HepG2 (cell line): ENCODE measurements around the gene ZSCAN31. TPM values are rescaled to one million over a fixed set of nuclear protein-coding genes. Genes with fewer than 3 reads are reported as not detected.

ENCODE experiments used
- ARID2 ChIP-seq: sonication (generic); formaldehyde crosslinking; IDR thresholded peaks from 2 replicates; pipeline ENCODE4 v1.8.1; 2022; ENCODE audit warnings: mild to moderate bottlenecking, missing genetic modification reagents, borderline replicate concordance
- ATF5 ChIP-seq: sonication (generic); formaldehyde crosslinking; IDR thresholded peaks from 2 replicates; pipeline ENCODE4 v1.4.0; 2020; ENCODE audit warnings: mild to moderate bottlenecking, low read depth, missing genetic modification reagents
- ATF7 ChIP-seq, 2 experiments: fragments of 450-650 bp in 1 of 2; sonication (generic) in 1 of 2; formaldehyde crosslinking in 1 of 2; IDR thresholded peaks; 2 replicates each; pipeline versions ENCODE4 v1.4.0 to v1.6.1; 2016 to 2020; ENCODE audit warnings: antibody characterized with exemption in 1 of 2, mild to moderate bottlenecking in 1 of 2, missing genetic modification reagents in 1 of 2
- BRD4 ChIP-seq: sonication (generic); formaldehyde crosslinking; IDR thresholded peaks from 2 replicates; pipeline ENCODE4 v1.4.0; 2020; ENCODE audit warnings: missing genetic modification reagents
- FLYWCH1 ChIP-seq: sonication (generic); formaldehyde crosslinking; IDR thresholded peaks from 2 replicates; pipeline ENCODE4 v1.8.1; 2023; ENCODE audit warnings: mild to moderate bottlenecking, missing genetic modification reagents
- FOSL1 ChIP-seq: sonication (generic); formaldehyde crosslinking; IDR thresholded peaks from 2 replicates; pipeline ENCODE4 v1.9.0; 2021; ENCODE audit warnings: missing genetic modification reagents, borderline replicate concordance
- FOSL2 ChIP-seq: sonication (generic); formaldehyde crosslinking; IDR thresholded peaks from 2 replicates; pipeline ENCODE4 v1.4.0; 2020; ENCODE audit warnings: missing genetic modification reagents
- HMG20B ChIP-seq: conservative IDR thresholded peaks from 2 replicates; pipeline ENCODE4 v1.6.1; 2016; ENCODE audit warnings: missing genetic modification reagents, missing compliant biosample characterization
- HNF4G ChIP-seq, 2 experiments: sonication (generic) in 1 of 2; formaldehyde crosslinking in 1 of 2; IDR thresholded peaks; 2 replicates each; pipeline versions ENCODE4 v1.4.0 to v1.6.1; 2011 to 2020; ENCODE audit warnings: borderline replicate concordance in 2 of 2, low read depth in 2 of 2, mild to moderate bottlenecking in 2 of 2, low read length in 1 of 2, missing genetic modification reagents in 1 of 2, moderate library complexity in 1 of 2
- MTA3 ChIP-seq: sonication (generic); formaldehyde crosslinking; IDR thresholded peaks from 2 replicates; pipeline ENCODE4 v1.4.0; 2020; ENCODE audit warnings: missing genetic modification reagents
- NR2F6 ChIP-seq, 2 experiments: IDR thresholded peaks; 2 replicates each; pipeline ENCODE4 v1.6.1; 2016; ENCODE audit warnings: antibody characterized with exemption in 1 of 2, mild to moderate bottlenecking in 1 of 2
- PRMT3 ChIP-seq: sonication (generic); formaldehyde crosslinking; IDR thresholded peaks from 2 replicates; pipeline ENCODE4 v1.8.1; 2022; ENCODE audit warnings: low read depth, mild to moderate bottlenecking, moderate library complexity, missing genetic modification reagents, borderline replicate concordance
- TBL1XR1 ChIP-seq: fragments of 150-350 bp; IDR thresholded peaks from 2 replicates; pipeline ENCODE4 v1.6.1; 2014; ENCODE audit warnings: borderline replicate concordance, low read length; ENCODE audit not compliant: partially characterized antibody
- ZMAT5 ChIP-seq: sonication (generic); formaldehyde crosslinking; IDR thresholded peaks from 2 replicates; pipeline ENCODE4 v1.5.0; 2020; ENCODE audit warnings: mild to moderate bottlenecking, low read depth, missing genetic modification reagents, borderline replicate concordance
- ZNF318 ChIP-seq: sonication (generic); formaldehyde crosslinking; IDR thresholded peaks from 2 replicates; pipeline ENCODE4 v1.4.0; 2020; ENCODE audit warnings: mild to moderate bottlenecking, missing genetic modification reagents
- ZNF619 ChIP-seq: sonication (generic); formaldehyde crosslinking; IDR thresholded peaks from 2 replicates; pipeline ENCODE4 v1.4.0; 2020; ENCODE audit warnings: mild to moderate bottlenecking, missing genetic modification reagents
- ZNF670 ChIP-seq: sonication (generic); formaldehyde crosslinking; IDR thresholded peaks from 2 replicates; pipeline ENCODE4 v1.8.0; 2022; ENCODE audit warnings: mild to moderate bottlenecking, missing genetic modification reagents, borderline replicate concordance
- ZNF772 ChIP-seq: sonication (generic); formaldehyde crosslinking; IDR thresholded peaks from 2 replicates; pipeline ENCODE4 v1.5.0; 2020; ENCODE audit warnings: mild to moderate bottlenecking, missing genetic modification reagents
- ZNF790 ChIP-seq: sonication (generic); formaldehyde crosslinking; IDR thresholded peaks from 2 replicates; pipeline ENCODE4 v1.8.0; 2022; ENCODE audit warnings: missing genetic modification reagents, mild to moderate bottlenecking, borderline replicate concordance
- polyA plus RNA-seq, 8 experiments: library from polyadenylated mRNA; depleted of rRNA in 3 of 8; stranded (reverse) in 7 of 8; unstranded in 1 of 8; fragments of >200 nt; fragmentation: Illumina TruSeq in 4 of 8; extraction: Trizol in 4 of 8; gene quantifications; 2 replicates each; pipeline versions ENCODE4 v1.2.1 to v1.2.3, GENCODE V29; 2011 to 2016; ENCODE audit warnings: low read depth in 4 of 8, missing spikeins in 1 of 8, mixed read lengths in 1 of 8; ENCODE audit not compliant: insufficient read depth in 1 of 8
- total RNA-seq, 5 experiments: library from RNA; depleted of rRNA; stranded (reverse); fragments of >200 nt; fragmentation: Illumina TruSeq; extraction: Trizol; gene quantifications; 2 replicates each; pipeline ENCODE4 v1.2.3, GENCODE V29; 2016; ENCODE audit warnings: low read depth in 1 of 5

Gene ZSCAN31
- total and polyA plus RNA-seq, 2 of the 13 experiments (the other 11 are each of a cell fraction or from before 2014, with no cell fraction given): 5.3 to 6.2 TPM

- TF ChIP-seq ZNF619 (CRISPR knock-in tag) (0 out of 2 replicates have a peak, but pooled peaks have one; percentile 71), MTA3 (CRISPR knock-in tag) (no peak), PRMT3 (CRISPR knock-in tag) (no peak), HMG20B (CRISPR knock-in tag) (peak; percentile 68; the same call in 1 of the 2 replicates), ZNF790 (CRISPR knock-in tag) (peak; percentile 16; the same call in 1 of the 2 replicates), BRD4 (CRISPR knock-in tag) (peak; percentile 91), FLYWCH1 (CRISPR knock-in tag) (no peak), NR2F6 (IDR thresholded peaks at IDR 0.05) (peak; percentile 42), NR2F6 (CRISPR knock-in tag; IDR thresholded peaks at IDR 0.05) (peak; percentile 52; the same call in 1 of the 2 replicates), ARID2 (CRISPR knock-in tag) (peak; percentile 55; the same call in 1 of the 2 replicates), ATF5 (CRISPR knock-in tag) (0 out of 2 replicates have a peak, but pooled peaks have one; percentile 81), ATF7 (IDR thresholded peaks at IDR 0.05) (peak; percentile 69; the same call in 1 of the 2 replicates), ATF7 (CRISPR knock-in tag; IDR thresholded peaks at IDR 0.05) (peak; percentile 75), FOSL2 (peak; percentile 92), FOSL1 (CRISPR knock-in tag) (0 out of 2 replicates have a peak, but pooled peaks have one; percentile 14), ZNF318 (CRISPR knock-in tag) (no peak), ZNF670 (no peak), ZNF772 (CRISPR knock-in tag) (0 out of 2 replicates have a peak, but pooled peaks have one; percentile 15), TBL1XR1 (peak; percentile 40), ZMAT5 (CRISPR knock-in tag) (no peak), HNF4G (IDR thresholded peaks at IDR 0.05; ENCODE audit: borderline replicate concordance, low read depth, low read length) (peak; percentile 8; the same call in 1 of the 2 replicates), HNF4G (CRISPR knock-in tag; IDR thresholded peaks at IDR 0.05; ENCODE audit: borderline replicate concordance, low read depth) (0 out of 2 replicates have a peak, but pooled peaks have one; percentile 13)
Measured at GRCh38 chr6:28335564-28336283, at the start of gene ZSCAN31 (continued).
